22Rv1 (cell line): ENCODE measurements around the gene SREBF1.

Experiments used
- CTCF ChIP-seq: fragments of 450-650 bp; IDR thresholded peaks from 2 replicates; pipeline ENCODE4 v1.5.1; 2017; ENCODE audit warnings: mild to moderate bottlenecking
- ZFX ChIP-seq: fragments of 450-650 bp; IDR thresholded peaks from 2 replicates; pipeline ENCODE4 v1.6.1; 2017; ENCODE audit warnings: antibody characterized with exemption, borderline replicate concordance

- TF ChIP-seq CTCF (no peak), ZFX (no peak)
These were observed 9.9 kb upstream of the SREBF1 start for GRCh38 chr17:17846645-17847044.
